GM23338 (cell line): ENCODE results near the gene ELF5.

Source experiments
- ETS1 ChIP-seq: IDR thresholded peaks from 2 replicates; pipeline ENCODE4 v1.6.1; 2016; ENCODE audit warnings: antibody characterized with exemption
- EZH2 ChIP-seq: fragments of 200-600 bp; sonication (generic); IDR thresholded peaks from one replicate; pipeline ENCODE4 v1.8.0; 2017; ENCODE audit warnings: antibody characterized with exemption, mild to moderate bottlenecking, low read depth; ENCODE audit not compliant: unreplicated experiment
- ZNF331 ChIP-seq: fragments of 250-450 bp; sonication (Bioruptor Pico); IDR thresholded peaks from 2 replicates; pipeline ENCODE4 v1.5.0; 2020; ENCODE audit warnings: low read depth, mild to moderate bottlenecking, moderate library complexity
- TF ChIP-seq, protein P1 (sequence below), 2 experiments: fragments of 200-600 bp in 1 of 2; sonication (generic) in 1 of 2; conservative IDR thresholded peaks; 2 replicates each; pipeline versions ENCODE4 v1.5.1 to v1.6.1; 2016 to 2017; ENCODE audit warnings: antibody characterized with exemption in 2 of 2, low read depth in 2 of 2, mild to moderate bottlenecking in 2 of 2, moderate library complexity in 1 of 2
- TF ChIP-seq, protein P2 (sequence below): IDR thresholded peaks from one replicate; pipeline ENCODE4 v1.6.1; 2018; ENCODE audit warnings: antibody characterized with exemption; ENCODE audit not compliant: unreplicated experiment

DNA sequence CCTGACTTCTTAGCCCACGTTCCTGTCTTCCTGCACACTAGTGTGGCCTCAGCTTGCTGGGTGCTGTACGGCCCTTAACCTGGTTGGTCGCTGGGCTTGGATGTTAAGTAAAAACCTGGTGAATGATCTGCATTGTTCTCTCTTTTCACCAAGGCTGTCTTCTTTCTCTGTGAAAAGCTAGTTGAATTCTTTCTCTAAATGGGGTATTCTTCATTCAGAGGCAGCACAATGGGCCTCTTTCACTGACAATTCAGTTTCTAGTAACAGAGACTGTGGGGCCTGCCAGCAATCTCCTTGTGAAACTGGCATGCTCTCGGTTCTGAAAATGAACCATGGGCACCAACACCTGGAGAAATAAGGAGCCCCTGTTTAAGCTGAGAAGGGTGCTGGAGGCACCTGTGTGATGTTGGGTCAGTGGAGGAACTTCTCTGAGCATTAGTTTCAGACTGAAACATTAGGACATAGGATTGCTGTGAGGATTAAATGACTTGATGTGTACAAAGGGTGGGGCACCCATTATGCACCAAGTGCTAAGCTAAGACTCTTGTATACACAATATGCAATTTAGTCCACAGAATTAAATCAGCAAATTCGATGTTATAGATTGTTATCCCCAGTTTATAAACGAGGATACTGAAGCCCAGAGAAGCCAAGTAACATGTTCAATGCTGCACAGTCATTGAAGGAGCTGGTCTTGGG is 33.1 kb upstream of the ELF5 start:
- TF ChIP-seq, protein P1, sequence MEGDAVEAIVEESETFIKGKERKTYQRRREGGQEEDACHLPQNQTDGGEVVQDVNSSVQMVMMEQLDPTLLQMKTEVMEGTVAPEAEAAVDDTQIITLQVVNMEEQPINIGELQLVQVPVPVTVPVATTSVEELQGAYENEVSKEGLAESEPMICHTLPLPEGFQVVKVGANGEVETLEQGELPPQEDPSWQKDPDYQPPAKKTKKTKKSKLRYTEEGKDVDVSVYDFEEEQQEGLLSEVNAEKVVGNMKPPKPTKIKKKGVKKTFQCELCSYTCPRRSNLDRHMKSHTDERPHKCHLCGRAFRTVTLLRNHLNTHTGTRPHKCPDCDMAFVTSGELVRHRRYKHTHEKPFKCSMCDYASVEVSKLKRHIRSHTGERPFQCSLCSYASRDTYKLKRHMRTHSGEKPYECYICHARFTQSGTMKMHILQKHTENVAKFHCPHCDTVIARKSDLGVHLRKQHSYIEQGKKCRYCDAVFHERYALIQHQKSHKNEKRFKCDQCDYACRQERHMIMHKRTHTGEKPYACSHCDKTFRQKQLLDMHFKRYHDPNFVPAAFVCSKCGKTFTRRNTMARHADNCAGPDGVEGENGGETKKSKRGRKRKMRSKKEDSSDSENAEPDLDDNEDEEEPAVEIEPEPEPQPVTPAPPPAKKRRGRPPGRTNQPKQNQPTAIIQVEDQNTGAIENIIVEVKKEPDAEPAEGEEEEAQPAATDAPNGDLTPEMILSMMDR (conservative IDR thresholded peaks at IDR 0.05; ENCODE audit: low read depth in 2 of 2), result no peak
- TF ChIP-seq, protein P2, sequence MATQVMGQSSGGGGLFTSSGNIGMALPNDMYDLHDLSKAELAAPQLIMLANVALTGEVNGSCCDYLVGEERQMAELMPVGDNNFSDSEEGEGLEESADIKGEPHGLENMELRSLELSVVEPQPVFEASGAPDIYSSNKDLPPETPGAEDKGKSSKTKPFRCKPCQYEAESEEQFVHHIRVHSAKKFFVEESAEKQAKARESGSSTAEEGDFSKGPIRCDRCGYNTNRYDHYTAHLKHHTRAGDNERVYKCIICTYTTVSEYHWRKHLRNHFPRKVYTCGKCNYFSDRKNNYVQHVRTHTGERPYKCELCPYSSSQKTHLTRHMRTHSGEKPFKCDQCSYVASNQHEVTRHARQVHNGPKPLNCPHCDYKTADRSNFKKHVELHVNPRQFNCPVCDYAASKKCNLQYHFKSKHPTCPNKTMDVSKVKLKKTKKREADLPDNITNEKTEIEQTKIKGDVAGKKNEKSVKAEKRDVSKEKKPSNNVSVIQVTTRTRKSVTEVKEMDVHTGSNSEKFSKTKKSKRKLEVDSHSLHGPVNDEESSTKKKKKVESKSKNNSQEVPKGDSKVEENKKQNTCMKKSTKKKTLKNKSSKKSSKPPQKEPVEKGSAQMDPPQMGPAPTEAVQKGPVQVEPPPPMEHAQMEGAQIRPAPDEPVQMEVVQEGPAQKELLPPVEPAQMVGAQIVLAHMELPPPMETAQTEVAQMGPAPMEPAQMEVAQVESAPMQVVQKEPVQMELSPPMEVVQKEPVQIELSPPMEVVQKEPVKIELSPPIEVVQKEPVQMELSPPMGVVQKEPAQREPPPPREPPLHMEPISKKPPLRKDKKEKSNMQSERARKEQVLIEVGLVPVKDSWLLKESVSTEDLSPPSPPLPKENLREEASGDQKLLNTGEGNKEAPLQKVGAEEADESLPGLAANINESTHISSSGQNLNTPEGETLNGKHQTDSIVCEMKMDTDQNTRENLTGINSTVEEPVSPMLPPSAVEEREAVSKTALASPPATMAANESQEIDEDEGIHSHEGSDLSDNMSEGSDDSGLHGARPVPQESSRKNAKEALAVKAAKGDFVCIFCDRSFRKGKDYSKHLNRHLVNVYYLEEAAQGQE, result no peak
- TF ChIP-seq EZH2 (no peak), ZNF331 (CRISPR knock-in tag) (no peak), ETS1 (no peak)
